MCF 10A (cell line): Measurements from ENCODE around the gene ANAPC4. TPM values are rescaled to one million over a fixed set of nuclear protein-coding genes. Genes with fewer than 3 reads are reported as not detected.

Experiments used
- BruUV-seq: library from RNA; stranded (reverse); fragments of 400-500 nt; replicated peaks from 2 replicates; lab custom pipeline; 2021; lab: Mats Ljungman, UMichigan
- CTCF ChIA-PET: fragments of 300-600 bp; sonication (Branson Sonifier 250); formaldehyde crosslinking; extraction: SDS; loops from one replicate; lab custom pipeline; 2021; ENCODE audit warnings: antibody characterized with exemption, inconsistent platforms; lab: Yijun Ruan, JAX
- POLR2A ChIA-PET: fragments of 300-600, 350-650 bp; sonication (Branson Sonifier 250); formaldehyde crosslinking; extraction: SDS; loops from one replicate; lab custom pipeline; 2020; ENCODE audit warnings: antibody characterized with exemption, inconsistent platforms; lab: Yijun Ruan, JAX
- DNase-seq: peaks from one replicate; pipeline ENCODE4 v3.0.0-alpha.2; 2018; ENCODE audit not compliant: unreplicated experiment
- H3K27ac Mint-ChIP-seq: one replicate; pipeline ENCODE4 v1.8.0; 2022; ENCODE audit warnings: mild to moderate bottlenecking, low read depth, mixed read lengths; ENCODE audit not compliant: unreplicated experiment
- H3K27me3 Mint-ChIP-seq: one replicate; pipeline ENCODE4 v1.8.0; 2022; ENCODE audit warnings: mixed read lengths; ENCODE audit not compliant: insufficient read depth, unreplicated experiment
- H3K36me3 Mint-ChIP-seq: one replicate; pipeline ENCODE4 v1.8.0; 2022; ENCODE audit warnings: mild to moderate bottlenecking, moderate library complexity, mixed read lengths; ENCODE audit not compliant: insufficient read depth, unreplicated experiment
- H3K4me1 Mint-ChIP-seq: one replicate; pipeline ENCODE4 v1.8.0; 2022; ENCODE audit warnings: mixed read lengths; ENCODE audit not compliant: insufficient read depth, unreplicated experiment
- H3K4me3 Mint-ChIP-seq: one replicate; pipeline ENCODE4 v1.8.0; 2022; ENCODE audit warnings: mild to moderate bottlenecking, moderate library complexity, mixed read lengths; ENCODE audit not compliant: unreplicated experiment
- H3K9me3 Mint-ChIP-seq: one replicate; pipeline ENCODE4 v1.8.0; 2022; ENCODE audit warnings: mixed read lengths; ENCODE audit not compliant: unreplicated experiment
- intact Hi-C: fragments of 100-400 bp; cut with micrococcal nuclease; formaldehyde crosslinking; loops from 2 replicates; pipeline ENCODE4 v1.14.1; 2022
- total RNA-seq: library from RNA; stranded (reverse); gene quantifications from 2 replicates; pipeline ENCODE4 v1.2.3, GENCODE V29; 2022
- TF ChIP-seq, protein P1 (sequence below): fragments of 200-600 bp; IDR thresholded peaks from one replicate; pipeline ENCODE4 v1.8.0; 2022; ENCODE audit warnings: antibody characterized with exemption, mild to moderate bottlenecking; ENCODE audit not compliant: unreplicated experiment

Gene ANAPC4
- total RNA-seq, 1 experiment from 2014 or later, result 20.8 TPM

DNA sequence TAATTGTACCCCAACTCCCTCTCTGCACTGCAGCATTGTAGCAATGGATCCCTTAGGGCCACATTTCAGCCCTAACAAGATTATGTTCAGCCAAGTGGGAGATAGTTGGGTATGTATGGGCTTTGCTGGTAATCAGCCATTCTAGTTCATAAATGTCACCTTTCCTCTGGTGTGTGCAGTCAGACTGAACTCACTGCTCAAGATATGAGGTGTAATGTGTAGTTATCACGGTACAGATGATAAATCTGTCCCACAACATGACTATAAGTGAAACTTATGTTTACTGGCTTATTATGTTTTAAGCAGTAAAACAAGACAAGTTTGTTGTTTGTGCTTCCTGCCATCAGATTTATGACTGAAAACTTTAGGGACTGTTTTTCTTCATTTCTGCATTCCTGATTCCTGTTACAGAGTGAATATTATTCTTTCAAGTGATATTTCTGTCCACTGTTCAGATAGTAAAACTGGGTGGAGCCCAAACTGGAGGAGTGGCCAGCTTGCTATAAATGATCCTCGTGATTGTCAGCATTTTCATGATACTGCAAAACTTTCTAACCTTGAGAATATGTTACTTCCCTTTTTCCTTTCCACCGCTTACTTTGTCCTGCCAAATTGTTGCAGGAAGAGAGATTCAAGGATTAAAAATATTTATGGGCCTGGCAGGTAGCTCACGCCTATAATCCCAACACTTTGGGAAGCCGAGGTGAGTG, 44.9 kb downstream of the ANAPC4 start:
- peaks cover 26% of the 10 kb centered on the region for H3K36me3 Mint-ChIP-seq
- no peaks in the 10 kb centered on the region for H3K27me3 Mint-ChIP-seq
- POLR2A ChIA-PET, result no interaction called here
- no peak overlapping the region for H3K27ac Mint-ChIP-seq
- DNase-seq, result no peak
- no TSS peak for BruUV-seq
- CTCF ChIA-PET, result interaction anchor here (0.6 to 1.5 kb wide), 3 partner anchors 19 to 912 kb away, joined by 3 read pairs; no protein-coding TSS in a partner anchor
- H3K4me3 Mint-ChIP-seq, result no peak overlapping the region
- H3K4me1 Mint-ChIP-seq, result no peaks in the 10 kb centered on the region
- TF ChIP-seq, protein P1, sequence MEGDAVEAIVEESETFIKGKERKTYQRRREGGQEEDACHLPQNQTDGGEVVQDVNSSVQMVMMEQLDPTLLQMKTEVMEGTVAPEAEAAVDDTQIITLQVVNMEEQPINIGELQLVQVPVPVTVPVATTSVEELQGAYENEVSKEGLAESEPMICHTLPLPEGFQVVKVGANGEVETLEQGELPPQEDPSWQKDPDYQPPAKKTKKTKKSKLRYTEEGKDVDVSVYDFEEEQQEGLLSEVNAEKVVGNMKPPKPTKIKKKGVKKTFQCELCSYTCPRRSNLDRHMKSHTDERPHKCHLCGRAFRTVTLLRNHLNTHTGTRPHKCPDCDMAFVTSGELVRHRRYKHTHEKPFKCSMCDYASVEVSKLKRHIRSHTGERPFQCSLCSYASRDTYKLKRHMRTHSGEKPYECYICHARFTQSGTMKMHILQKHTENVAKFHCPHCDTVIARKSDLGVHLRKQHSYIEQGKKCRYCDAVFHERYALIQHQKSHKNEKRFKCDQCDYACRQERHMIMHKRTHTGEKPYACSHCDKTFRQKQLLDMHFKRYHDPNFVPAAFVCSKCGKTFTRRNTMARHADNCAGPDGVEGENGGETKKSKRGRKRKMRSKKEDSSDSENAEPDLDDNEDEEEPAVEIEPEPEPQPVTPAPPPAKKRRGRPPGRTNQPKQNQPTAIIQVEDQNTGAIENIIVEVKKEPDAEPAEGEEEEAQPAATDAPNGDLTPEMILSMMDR, result no peak
- no peaks in the 10 kb centered on the region for H3K9me3 Mint-ChIP-seq
- intact Hi-C loops, result no loop called here

DNA sequence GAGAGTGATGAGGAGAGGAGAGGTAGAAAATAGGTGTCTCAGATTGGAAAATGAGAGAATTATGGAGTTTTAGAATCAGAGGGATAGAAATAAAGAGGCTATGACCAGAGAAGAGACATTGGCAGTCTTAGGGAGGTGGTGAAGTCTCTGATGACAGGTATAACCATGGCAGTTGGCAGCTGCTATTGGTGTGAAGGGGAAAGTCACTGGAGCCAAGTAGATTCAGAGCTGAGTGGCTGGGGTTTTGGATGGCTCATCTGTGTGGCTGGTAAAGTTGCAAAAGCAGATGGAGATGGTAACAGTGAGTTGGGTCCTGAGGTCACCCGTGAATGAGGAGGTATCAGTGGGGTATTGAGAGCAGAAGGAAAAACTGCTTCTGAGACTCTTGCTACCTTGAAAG, 46.5 kb downstream of the ANAPC4 start:
- Mint-ChIP-seq H3K27ac (no peak overlapping the region), H3K9me3 (peaks cover 5% of the 10 kb centered on the region), H3K4me3 (no peak overlapping the region), H3K36me3 (peaks cover 20% of the 10 kb centered on the region), H3K4me1 (no peaks in the 10 kb centered on the region), H3K27me3 (no peaks in the 10 kb centered on the region)
- TF ChIP-seq, protein P1, result no peak
- CTCF ChIA-PET, result interaction anchor here (0.6 to 1.4 kb wide), 2 partner anchors 17 to 366 kb away, joined by 3 to 4 read pairs; no protein-coding TSS in a partner anchor
- DNase-seq, result no peak
- no TSS peak for BruUV-seq
- intact Hi-C loops, result no loop called here
- POLR2A ChIA-PET, result interaction anchor here (0.7 kb wide), 1 partner anchor 17 kb away, joined by 3 read pairs; no protein-coding TSS in a partner anchor

DNA sequence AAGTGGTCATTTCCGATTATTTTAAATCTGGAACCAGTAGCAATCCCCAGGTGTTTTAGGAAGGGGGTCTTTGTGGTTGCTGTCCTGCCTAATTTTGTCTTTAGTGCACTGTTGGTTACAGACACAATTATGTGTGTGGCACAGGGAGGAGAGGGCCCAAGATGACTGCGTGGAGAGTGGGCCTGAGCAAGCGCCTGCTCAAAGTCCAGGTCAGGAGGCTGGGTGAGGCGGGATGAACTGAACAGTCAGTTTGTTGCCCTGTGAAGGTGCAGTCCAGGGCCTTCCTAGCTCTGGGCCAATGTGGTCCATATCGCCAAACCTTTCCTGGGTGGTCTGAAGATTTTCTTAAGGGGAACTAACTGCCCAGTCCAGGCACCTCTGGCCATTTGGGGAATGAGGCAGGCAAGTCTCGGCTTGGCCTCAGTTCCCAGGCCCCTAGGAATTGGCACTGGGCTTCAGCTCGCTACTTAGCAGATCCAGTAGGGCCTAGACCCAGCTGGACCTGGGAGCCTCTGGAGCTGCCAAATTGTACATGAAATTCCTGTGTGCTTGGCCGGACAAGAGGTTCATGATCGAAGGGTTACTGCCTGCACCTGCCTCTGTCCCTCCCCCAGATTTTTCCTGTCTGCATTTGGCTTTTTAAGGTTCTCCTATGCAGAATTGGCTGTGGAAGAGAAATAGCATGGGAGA, 47.6 kb downstream of the ANAPC4 start:
- TF ChIP-seq, protein P1, result no peak
- Mint-ChIP-seq H3K27me3 (no peaks in the 10 kb centered on the region), H3K36me3 (peaks cover 9% of the 10 kb centered on the region), H3K27ac (no peak overlapping the region), H3K4me3 (no peak overlapping the region), H3K9me3 (peaks cover 7% of the 10 kb centered on the region), H3K4me1 (no peaks in the 10 kb centered on the region)
- intact Hi-C loops, result no loop called here
- no peak for DNase-seq
- ChIA-PET CTCF (interaction anchor here (2.1 kb wide), 1 partner anchor 15 kb away, joined by 12 read pairs; no protein-coding TSS in a partner anchor), POLR2A (no interaction called here)
- no TSS peak for BruUV-seq

DNA sequence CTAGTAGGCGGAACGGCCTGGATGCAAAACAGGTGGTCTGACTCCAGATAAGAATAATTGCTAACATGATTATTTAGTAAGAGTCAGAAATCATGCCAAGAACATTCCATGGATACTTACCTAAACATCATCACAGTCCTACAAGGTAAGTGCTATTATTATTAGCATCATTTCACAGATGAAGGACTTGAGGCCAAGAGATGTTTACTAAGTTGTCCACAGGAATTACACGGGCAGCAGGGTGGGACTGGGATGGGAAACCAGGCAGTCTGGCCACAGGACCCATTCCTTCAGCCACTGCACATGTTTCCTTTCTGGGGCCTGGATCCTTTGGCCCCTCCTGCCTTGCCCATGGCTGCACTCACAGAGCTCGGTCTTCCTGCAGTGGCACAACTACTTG, 48.3 kb downstream of the ANAPC4 start:
- Mint-ChIP-seq H3K27me3 (no peaks in the 10 kb centered on the region), H3K36me3 (peaks cover 2% of the 10 kb centered on the region), H3K4me3 (no peak overlapping the region), H3K27ac (no peak overlapping the region), H3K9me3 (peaks cover 7% of the 10 kb centered on the region), H3K4me1 (no peaks in the 10 kb centered on the region)
- POLR2A ChIA-PET, result no interaction called here
- TF ChIP-seq, protein P1, result no peak
- CTCF ChIA-PET, result interaction anchor here (0.9 to 2.1 kb wide), 2 partner anchors 15 to 342 kb away, joined by 10 to 12 read pairs; no protein-coding TSS in a partner anchor
- no peak for DNase-seq
- intact Hi-C loops, result no loop called here
- no TSS peak for BruUV-seq
